ENCODE results near the gene CACNA1C. TPM values are rescaled to one million over a fixed set of nuclear protein-coding genes. Genes with fewer than 3 reads are reported as not detected.

CACNA1C gene
- total RNA-seq, 6 donors from 2014 or later = 5.2 to 45.1 (median 8.8) TPM

GRCh38 chr12:2559931-2560330 is 507.1 kb downstream of the CACNA1C start:
- H3K27me3 ChIP-seq = no peaks in the 10 kb centered on the region
- ATAC-seq (ENCODE audit: low FRiP score in 2 of 2) (no peak), DNase-seq (no peak)
- H3K4me3 ChIP-seq = no peak overlapping the region
- H3K36me3 ChIP-seq = peaks cover 0 to 13% (median 0%) of the 10 kb centered on the region in 4 donors
- H3K4me1 ChIP-seq = peaks cover 0 to 8% (median 0%) of the 10 kb centered on the region in 4 donors
- 85 to 88% methylated on average over 6 of the region's 6 CpGs for WGBS, 2 donors
- TF ChIP-seq POLR2AphosphoS5 (IDR thresholded peaks at IDR 0.05) (no peak), CTCF (IDR thresholded peaks at IDR 0.05) (no peak), EP300 (IDR thresholded peaks at IDR 0.05) (no peak), POLR2A (IDR thresholded peaks at IDR 0.05) (no peak)
- H3K27ac ChIP-seq = no peak overlapping the region
- H3K9me3 ChIP-seq = no peaks in the 10 kb centered on the region

- Histone ChIP-seq H3K27me3 (no peaks in the 10 kb centered on the region), H3K9me3 (no peaks in the 10 kb centered on the region), H3K36me3 (peaks cover 0 to 13% (median 0%) of the 10 kb centered on the region in 4 donors), H3K4me1 (peaks cover 0 to 8% (median 0%) of the 10 kb centered on the region in 4 donors), H3K27ac (no peak overlapping the region), H3K4me3 (no peak overlapping the region)
- TF ChIP-seq CTCF (IDR thresholded peaks at IDR 0.05) (no peak), EP300 (IDR thresholded peaks at IDR 0.05) (no peak), POLR2AphosphoS5 (IDR thresholded peaks at IDR 0.05) (no peak), POLR2A (IDR thresholded peaks at IDR 0.05) (no peak)
- no peak for DNase-seq
- WGBS, 2 donors = 68 to 73% methylated on average over 4 of the region's 4 CpGs
- ATAC-seq (ENCODE audit: low FRiP score in 2 of 2) = no peak
These were observed 507.6 kb downstream of the CACNA1C start for GRCh38 chr12:2560356-2560755.

- Histone ChIP-seq H3K27ac (no peak overlapping the region), H3K4me1 (peaks cover 0 to 8% (median 0%) of the 10 kb centered on the region in 4 donors), H3K9me3 (no peaks in the 10 kb centered on the region), H3K27me3 (no peaks in the 10 kb centered on the region), H3K4me3 (no peak overlapping the region), H3K36me3 (peaks cover 0 to 12% (median 0%) of the 10 kb centered on the region in 4 donors)
- no peak for ATAC-seq (ENCODE audit: low FRiP score in 2 of 2)
- DNase-seq = no peak
- 56 to 61% methylated on average over 10 of the region's 10 CpGs for WGBS, 2 donors
- TF ChIP-seq CTCF (IDR thresholded peaks at IDR 0.05) = no peak
- no peak for TF ChIP-seq POLR2AphosphoS5 (IDR thresholded peaks at IDR 0.05)
- TF ChIP-seq POLR2A (IDR thresholded peaks at IDR 0.05) = no peak
- no peak for TF ChIP-seq EP300 (IDR thresholded peaks at IDR 0.05)
These were observed 508.6 kb downstream of the CACNA1C start for GRCh38 chr12:2561367-2561766.

GRCh38 chr12:2562400-2562799 is 509.6 kb downstream of the CACNA1C start:
- 40 to 44% methylated on average over 3 of the region's 3 CpGs for WGBS, 2 donors
- H3K36me3 ChIP-seq = peaks cover 0 to 5% (median 0%) of the 10 kb centered on the region in 4 donors
- H3K27ac ChIP-seq = no peak overlapping the region
- H3K9me3 ChIP-seq = no peaks in the 10 kb centered on the region
- H3K4me3 ChIP-seq = no peak overlapping the region
- no peak for ATAC-seq (ENCODE audit: low FRiP score in 2 of 2)
- H3K27me3 ChIP-seq = no peaks in the 10 kb centered on the region
- no peak for TF ChIP-seq POLR2A (IDR thresholded peaks at IDR 0.05)
- TF ChIP-seq CTCF (IDR thresholded peaks at IDR 0.05) = no peak
- no peak for TF ChIP-seq POLR2AphosphoS5 (IDR thresholded peaks at IDR 0.05)
- TF ChIP-seq EP300 (IDR thresholded peaks at IDR 0.05) = no peak
- no peak for DNase-seq
- peaks cover 0 to 8% (median 0%) of the 10 kb centered on the region in 4 donors for H3K4me1 ChIP-seq

- Histone ChIP-seq H3K9me3 (no peaks in the 10 kb centered on the region), H3K4me1 (peaks cover 0 to 8% (median 0%) of the 10 kb centered on the region in 4 donors), H3K27ac (no peak overlapping the region), H3K4me3 (no peak overlapping the region), H3K36me3 (no peaks in the 10 kb centered on the region), H3K27me3 (no peaks in the 10 kb centered on the region)
- ATAC-seq (ENCODE audit: low FRiP score in 2 of 2) = no peak
- no peak for TF ChIP-seq POLR2AphosphoS5 (IDR thresholded peaks at IDR 0.05)
- no peak for TF ChIP-seq CTCF (IDR thresholded peaks at IDR 0.05)
- TF ChIP-seq EP300 (IDR thresholded peaks at IDR 0.05) = no peak
- TF ChIP-seq POLR2A (IDR thresholded peaks at IDR 0.05) = no peak
- WGBS, 2 donors = 92 to 95% methylated on average over 5 to 6 of the region's 6 CpGs
- DNase-seq = no peak
These were observed 510.9 kb downstream of the CACNA1C start for GRCh38 chr12:2563709-2564108.

Data from upper lobe of left lung (tissue), 6 donors.